SKM-1 (cell line): ENCODE measurements around the gene CGAS.
"Not testable (repeated sequence)": the region's sequence is repeated elsewhere in the genome, so short reads cannot be mapped to it uniquely, and the experiment has no call there.

ENCODE experiments used
- DNase-seq: peaks from one replicate; lab custom pipeline; 2025; ENCODE audit not compliant: unreplicated experiment; lab: John Stamatoyannopoulos, UW

Gene CGAS

DNA sequence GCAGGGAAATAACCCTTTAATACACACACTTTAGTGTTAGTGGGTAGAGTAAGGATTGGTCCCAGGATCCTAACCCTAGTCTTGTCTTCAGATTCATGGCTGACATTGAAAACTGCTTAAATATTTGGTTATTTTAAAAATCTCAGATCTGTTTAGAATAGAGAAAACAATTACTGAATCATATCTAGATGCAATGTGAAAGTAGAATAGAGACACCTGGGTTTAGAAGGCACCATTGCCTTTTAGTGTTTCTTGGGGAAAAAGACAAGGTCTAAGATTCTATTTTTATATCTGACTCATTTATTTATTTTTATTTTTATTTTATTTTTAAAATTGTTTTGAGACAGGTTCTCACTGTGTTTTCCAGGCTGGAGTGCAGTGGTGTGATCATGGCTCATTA is 51.4 kb downstream of the CGAS start:
- no peak for DNase-seq

DNA sequence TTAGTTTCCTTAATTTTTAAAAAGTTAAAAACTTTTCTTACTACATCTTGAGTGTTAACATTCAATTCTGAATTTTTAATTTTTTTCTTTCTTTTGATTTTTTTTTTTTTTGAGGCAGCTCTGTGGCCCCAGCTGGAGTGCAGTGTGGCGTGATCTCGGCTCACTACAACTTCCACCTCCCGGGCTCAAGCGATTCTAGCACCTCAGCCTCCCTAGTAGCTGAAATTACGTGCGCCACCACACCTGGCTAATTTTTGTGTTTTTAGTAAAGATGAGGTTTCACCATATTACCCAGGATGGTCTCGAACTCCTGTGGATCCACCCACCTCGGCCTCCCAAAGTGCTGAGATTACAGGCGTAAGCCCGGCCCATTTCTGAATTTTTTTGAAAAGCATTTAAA is 56.2 kb downstream of the CGAS start:
- no peak for DNase-seq

DNA sequence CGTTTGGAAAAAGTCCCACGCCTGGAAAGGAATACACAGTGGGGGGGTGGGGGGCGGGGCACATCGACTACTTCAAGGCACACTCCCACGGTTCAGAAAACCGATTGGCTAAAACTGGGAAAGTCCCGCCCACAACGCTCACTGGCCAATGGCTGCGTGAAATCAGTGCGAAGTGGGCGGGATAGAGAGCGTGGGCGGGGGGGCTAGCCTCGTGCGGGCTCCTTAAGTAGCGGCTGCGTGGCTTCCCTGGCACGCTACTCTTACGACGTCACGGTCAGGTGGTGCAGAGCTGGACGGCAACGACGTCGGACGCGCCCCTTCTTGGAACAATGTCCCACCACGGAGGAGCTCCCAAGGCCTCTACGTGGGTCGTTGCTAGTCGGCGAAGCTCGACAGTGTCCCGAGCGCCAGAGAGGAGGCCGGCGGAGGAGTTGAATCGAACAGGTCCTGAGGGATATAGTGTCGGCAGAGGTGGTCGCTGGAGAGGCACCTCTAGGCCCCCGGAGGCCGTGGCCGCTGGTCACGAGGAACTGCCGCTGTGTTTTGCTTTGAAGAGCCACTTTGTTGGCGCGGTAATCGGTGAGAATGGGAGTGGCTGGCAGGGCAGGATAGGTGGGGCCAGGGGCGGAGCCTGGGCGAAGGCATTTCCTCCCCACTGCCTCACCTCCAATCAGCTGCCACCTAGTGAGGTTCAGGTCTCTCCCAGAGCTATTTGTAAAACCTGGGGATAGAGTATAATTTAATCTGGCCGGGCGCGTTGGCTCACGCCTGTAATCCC is 57.3 kb downstream of the CGAS start, which contains the start of gene DDX43:
TSS of gene DDX43 (plus strand) at position 252 of the 778 bp plus-strand sequence. CDS start at position 330, 78 bp downstream.
- peak; percentile 49 for DNase-seq

DNA sequence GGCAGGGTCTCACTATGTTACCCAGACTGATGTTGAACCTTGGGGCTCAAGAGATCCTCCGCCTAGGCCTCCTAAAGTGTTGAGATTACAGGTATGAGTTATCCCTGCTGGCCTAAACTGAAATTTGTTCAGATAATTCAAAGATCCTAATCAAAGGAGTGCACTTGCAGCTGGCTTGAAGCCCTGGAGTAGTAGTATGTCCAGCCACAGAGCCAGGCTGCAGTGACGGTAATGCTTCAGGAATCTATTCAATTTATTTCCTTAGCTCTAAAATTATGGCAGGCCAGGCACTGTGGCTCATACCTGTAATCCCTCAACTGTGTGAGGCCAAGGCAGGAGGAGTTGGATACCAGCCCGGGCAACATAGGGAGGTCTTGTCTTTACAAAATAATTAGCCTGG is 58.8 kb downstream of the CGAS start:
- no peak for DNase-seq

DNA sequence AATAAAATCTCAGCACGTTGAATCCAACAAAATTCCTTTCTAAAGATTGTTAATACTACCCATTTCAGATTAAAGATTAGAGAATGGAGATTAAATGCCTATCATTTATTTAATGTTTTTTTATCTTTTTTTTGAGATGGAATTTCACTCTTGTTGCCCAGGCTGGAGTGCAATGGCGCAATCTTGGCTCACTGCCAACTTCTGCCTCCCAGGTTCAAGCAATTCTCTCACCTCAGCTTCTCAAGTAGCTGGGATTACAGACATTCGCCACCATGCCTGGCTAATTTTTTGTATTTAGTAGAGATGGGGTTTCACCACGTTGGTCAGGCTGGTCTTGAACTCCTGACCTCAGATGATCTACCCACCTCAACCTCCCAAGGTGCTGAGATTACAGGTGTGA is 59.9 kb downstream of the CGAS start:
- DNase-seq: not testable (repeated sequence)

DNA sequence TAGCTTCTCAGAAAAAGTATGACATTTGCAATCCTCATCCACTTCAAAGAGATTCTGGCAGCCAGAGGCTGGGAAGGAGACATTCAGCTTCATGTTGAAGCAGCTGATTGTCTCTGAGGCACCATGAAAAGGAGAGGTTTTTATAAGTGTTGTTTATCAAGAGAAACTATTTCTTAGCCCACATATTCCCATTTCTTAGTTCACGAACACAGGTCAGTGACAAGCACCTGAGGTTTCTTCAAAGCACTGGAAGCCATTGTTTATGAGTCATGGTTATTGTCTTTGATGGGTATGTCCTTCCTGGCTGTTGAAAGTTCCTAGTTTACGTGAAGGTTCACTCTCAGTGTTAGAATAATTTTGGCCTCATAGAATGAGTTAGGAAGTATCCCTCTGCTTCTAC is 60.4 kb downstream of the CGAS start:
- DNase-seq: no peak

DNA sequence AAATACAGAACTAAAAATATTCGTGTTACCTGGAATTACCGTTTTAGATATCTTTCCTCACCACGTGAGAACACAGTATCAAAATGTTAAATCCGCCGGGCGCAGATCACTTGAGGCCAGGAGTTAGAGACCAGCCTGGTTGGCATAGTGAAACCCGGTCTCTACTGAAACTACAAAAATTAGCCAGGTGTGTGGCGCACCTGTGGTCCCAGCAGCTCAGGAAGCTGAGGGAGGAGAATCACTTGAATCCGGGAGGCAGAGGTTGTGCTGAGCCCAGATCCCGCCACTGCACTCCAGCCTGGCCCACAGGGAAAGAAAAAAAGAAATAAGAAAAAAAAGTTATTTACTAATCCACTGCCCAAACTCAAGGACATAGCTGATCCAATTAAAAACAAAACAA is 62.2 kb downstream of the CGAS start:
- no peak for DNase-seq

DNA sequence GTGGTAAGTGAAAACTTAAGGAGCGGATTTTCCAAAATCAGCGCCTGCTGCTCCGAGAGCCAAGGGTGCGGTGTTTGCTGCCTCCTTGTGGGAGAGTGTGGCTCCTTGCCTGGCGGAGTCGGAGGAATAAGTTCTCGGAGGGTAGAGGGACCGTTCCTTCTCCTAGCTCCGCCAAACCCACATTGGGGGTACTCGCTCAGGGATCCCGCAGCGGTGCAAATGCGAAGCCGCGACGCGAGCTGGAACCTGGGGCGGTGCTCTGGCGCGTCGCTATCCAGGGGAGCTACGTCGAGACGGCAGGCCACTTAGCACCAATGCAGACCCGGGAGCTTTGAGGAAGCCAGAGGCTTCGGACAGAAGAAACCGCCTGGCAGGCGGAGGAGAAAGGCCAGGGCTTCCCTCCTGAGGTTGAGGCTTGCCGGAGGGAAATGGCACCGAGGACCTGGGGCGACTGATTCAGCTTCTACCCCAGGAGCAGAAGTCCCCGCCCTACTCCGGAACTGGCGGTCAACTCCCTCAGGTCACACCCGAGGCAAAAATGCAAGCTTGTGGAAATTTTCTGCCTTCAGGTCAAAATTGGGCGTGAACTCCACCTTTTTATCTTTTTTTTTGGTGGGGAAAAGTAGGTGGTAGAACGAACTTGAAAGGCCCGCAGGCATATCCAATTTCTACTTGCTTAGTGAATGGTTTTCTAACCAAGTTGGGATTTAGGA is 63.1 kb downstream of the CGAS start:
- DNase-seq: peak; percentile 73

DNA sequence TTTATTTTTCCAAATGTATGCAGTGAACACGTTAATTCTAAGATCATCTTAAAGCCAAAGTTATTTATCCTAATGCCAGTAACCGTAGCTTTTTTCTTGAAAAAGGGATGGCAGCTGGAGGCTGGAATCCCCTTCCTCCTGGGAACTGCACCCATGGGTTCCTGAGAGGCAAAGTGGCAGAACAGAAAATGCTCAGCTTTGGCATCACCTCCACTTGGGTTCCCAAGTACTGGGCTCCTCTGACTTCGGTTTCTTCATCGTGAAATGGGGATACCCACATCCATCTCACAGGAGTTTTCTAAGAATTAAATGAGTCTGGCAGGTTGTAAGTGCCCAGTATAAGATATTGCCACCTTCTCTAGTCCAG is 63.7 kb downstream of the CGAS start:
- no peak for DNase-seq

DNA sequence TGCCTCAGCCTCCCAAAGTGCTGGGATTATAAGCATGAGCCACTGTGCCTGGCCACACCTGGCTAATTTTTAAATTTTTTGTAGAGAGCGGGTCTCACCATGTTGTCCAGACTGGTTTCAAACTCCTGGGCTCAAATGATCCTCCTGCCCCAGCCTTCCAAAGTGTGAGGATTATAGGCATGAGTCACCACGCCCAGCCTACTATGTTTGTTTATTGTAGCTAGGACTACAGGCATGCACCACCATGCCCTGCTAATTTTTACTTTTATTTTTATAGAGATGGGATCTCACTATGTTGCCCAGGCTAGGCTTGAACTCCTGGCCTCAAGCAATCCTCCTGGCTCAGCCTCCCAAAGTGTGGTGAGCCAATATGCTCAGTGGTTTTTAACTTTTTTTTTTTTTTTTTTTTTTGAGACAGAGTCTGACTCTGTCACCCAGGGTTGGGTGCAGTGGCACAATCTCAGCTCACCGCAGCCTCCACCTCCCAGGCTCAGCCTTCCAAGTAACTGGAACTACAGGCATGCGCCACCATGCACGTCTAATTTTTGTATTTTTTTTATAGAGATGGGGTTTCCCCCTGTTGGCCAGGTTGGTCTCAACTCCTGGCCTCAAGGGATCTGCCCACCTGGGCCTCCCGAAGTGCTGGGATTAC is 69.5 kb downstream of the CGAS start:
- DNase-seq: no peak

DNA sequence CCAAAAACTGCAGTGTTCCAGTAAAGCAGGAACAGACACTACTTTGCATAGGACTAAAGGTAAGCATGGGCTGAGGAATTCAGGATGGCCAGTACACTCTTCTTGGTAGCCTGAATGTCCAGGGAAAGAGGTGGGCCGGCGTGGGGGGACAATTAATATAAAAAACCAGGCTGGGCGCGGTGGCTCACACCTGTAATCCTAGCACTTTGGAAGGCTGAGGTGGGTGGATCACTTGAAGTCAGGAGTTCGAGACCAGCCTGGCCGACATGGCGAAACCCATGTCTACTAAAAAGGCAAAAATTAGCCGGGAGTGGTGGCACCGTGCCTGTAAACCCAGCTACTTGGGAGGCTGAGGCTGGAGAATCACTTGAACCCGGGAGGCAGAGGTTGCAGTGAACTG is 70.6 kb downstream of the CGAS start:
- not testable (repeated sequence) for DNase-seq

DNA sequence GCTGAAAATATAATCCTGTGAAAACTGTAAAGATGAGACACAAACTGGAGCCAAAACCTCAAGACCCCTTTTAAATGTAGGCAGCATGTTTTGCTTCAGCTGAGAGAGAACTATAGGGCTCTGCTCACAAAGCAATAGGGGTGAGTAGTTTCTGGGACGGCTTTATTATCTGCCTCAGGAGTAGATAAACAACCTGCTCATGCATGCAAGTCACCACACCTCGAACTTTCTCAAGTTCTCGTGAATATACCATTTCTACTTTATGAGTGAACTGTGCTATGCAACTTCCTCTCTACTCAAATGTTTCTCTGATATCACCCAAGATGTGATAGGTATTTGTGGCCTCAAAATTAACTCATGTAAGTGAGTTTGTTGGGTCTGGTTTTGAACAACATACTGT is 74.9 kb downstream of the CGAS start:
- no peak for DNase-seq

DNA sequence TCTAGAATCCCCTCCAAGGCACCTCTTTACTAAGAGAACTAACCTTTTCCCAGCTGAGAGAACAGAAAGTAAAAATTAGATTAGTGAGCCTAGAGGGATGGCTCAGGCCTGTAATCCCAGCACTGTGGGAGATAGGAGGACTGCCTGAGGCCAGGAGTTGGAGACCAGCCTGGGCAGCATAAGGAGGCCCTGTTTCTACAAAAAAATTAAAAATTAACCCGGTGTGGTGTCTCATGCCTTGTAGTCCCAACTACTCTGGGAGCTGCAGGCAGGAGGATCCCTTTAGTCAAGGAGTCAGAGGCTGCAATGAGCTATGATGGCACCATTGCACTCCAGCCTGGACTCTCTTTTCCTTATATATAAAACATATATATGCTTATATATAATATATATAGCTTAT is 76.9 kb downstream of the CGAS start:
- DNase-seq: no peak
